ENCODE measurements around the gene POU4F3.

POU4F3 gene

DNA sequence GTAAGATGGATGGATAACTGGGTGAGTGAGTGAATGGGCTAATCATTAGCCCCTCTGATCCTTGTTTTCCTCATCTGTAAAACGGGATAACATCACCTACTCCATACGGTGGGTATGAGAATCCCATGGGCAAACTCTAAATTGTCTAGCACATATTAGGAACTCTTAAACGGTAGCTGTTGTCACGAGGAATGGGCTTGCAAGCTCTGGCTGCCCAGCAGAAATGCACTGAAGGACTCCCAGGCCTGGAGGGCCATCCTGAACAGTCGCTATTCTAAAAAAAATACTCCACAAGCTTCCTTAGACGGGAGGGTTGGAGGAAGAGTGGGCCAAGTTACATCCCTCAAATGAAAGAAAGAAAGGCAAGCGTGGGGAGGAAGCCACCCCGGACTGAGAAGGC is 711 bp upstream of the POU4F3 start:
- DNase-seq (ENCODE audit: low read depth, low spot score) = no peak
- H3K27ac ChIP-seq = no peak overlapping the region

DNA sequence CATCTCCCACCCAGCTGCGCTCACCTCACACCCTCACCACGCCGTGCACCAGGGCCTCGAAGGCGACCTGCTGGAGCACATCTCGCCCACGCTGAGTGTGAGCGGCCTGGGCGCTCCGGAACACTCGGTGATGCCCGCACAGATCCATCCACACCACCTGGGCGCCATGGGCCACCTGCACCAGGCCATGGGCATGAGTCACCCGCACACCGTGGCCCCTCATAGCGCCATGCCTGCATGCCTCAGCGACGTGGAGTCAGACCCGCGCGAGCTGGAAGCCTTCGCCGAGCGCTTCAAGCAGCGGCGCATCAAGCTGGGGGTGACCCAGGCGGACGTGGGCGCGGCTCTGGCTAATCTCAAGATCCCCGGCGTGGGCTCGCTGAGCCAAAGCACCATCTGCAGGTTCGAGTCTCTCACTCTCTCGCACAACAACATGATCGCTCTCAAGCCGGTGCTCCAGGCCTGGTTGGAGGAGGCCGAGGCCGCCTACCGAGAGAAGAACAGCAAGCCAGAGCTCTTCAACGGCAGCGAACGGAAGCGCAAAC is 1.1 kb downstream of the POU4F3 start:
- DNase-seq (ENCODE audit: low read depth, low spot score) = no peak

DNA sequence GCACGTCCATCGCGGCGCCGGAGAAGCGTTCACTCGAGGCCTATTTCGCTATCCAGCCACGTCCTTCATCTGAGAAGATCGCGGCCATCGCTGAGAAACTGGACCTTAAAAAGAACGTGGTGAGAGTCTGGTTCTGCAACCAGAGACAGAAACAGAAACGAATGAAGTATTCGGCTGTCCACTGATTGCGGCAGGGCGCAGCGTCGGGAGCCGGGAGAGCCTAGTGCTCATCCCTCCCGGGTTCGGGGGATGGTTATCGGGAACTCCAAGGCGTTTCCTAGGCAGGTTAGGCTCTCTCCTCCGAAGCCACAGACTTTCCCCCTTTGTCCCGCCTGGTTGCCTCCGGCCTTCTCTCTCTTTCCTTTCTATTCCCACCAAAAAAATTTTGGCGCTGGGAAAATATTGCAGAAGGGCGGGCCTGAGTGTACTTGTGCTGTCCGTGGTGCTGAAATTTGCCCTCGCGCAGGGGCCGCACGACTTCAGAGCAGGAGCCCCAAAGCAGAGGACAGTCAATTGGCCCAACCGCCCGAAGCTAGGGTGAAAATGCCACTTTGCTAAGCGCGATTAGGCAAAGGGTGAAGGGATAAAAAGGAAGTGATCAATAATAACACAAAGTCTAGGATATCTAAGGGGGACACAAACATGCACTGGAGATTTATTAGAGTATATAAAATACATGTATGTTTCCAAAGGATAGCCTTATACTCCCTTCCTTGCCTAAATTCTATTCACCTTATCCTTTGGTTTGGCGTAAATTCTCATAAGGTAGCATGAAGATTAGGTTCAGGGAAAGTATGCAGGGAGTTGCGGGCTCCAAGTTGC is 1.8 kb downstream of the POU4F3 start:
- H3K27ac ChIP-seq = no peak overlapping the region
- no peak for DNase-seq (ENCODE audit: low read depth, low spot score)

More for the DNA sequence above, 1.1 kb downstream of the POU4F3 start:
- no peak overlapping the region for H3K27ac ChIP-seq

- H3K27ac ChIP-seq = no peak overlapping the region
- no peak for DNase-seq (ENCODE audit: low read depth, low spot score)
Measured at GRCh38 chr5:146341854-146342253, 3.2 kb downstream of the POU4F3 start.

DNA sequence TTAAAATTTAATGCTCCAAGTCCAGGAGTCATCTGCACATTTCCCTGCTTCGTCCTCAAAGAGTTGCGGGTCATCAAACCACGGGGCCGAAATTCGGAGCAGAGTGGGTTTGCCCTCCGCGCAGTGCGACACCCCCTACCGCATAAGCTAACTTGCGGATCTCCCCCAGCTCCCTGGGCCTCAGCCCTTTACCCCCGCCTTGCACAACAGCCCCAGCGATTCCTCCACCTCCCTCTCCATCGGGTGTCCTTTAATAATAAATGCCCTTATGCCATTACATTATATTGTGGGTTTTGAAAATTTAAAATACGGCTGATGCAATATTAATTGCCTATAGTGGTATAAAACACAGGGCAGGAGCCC is 3.9 kb downstream of the POU4F3 start:
- H3K27ac ChIP-seq = no peak overlapping the region
- DNase-seq (ENCODE audit: low read depth, low spot score) = no peak

DNA sequence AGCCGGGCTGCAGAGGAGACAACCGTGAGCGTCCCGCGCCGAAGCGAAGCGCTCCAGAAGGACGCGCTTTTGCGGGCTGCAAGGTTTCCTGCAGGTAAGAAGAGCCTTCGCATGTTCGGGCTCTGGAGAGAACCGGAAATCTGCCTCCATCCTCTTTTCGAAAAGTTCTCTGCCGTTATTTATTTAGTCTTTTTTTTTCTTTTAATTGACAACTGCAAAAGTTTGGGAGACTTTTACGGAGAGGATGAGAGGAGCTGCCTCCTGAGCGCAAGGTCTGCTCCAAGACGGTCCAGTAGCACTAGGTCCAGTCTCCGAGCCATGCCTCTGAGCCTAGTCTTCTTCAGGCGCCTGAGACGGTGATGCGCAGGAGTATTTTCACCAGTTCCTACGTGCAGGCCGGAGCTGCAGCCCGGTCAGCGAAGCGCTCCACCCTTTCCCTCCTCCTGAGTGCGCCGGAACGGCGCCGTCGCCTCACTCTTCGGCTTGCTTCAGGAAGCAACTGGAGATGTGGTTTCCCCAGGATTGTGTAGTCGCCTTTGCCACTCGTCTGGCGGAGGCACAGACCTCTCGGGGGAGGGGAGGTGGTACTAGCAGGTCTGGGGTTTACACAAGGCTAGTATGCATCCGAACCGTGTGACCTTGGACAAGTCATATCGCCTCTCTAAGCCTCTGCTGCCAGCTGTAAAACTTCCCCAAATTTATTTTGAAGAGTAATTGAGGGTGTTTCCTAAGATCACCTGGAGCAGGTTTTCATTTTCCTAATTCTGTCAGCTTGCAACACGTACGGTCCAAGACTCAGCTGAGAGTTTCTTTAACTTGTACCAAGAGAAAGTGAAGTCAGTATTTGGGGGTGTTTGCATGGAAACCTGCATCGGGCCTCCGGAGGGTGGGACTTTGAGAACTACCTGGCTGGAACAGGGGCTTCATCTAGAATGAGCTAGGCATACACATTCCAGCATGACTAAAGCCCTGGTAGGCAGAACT is 4.5 kb downstream of the POU4F3 start:
- no peak overlapping the region for H3K27ac ChIP-seq
- no peak for DNase-seq (ENCODE audit: low read depth, low spot score)

DNA sequence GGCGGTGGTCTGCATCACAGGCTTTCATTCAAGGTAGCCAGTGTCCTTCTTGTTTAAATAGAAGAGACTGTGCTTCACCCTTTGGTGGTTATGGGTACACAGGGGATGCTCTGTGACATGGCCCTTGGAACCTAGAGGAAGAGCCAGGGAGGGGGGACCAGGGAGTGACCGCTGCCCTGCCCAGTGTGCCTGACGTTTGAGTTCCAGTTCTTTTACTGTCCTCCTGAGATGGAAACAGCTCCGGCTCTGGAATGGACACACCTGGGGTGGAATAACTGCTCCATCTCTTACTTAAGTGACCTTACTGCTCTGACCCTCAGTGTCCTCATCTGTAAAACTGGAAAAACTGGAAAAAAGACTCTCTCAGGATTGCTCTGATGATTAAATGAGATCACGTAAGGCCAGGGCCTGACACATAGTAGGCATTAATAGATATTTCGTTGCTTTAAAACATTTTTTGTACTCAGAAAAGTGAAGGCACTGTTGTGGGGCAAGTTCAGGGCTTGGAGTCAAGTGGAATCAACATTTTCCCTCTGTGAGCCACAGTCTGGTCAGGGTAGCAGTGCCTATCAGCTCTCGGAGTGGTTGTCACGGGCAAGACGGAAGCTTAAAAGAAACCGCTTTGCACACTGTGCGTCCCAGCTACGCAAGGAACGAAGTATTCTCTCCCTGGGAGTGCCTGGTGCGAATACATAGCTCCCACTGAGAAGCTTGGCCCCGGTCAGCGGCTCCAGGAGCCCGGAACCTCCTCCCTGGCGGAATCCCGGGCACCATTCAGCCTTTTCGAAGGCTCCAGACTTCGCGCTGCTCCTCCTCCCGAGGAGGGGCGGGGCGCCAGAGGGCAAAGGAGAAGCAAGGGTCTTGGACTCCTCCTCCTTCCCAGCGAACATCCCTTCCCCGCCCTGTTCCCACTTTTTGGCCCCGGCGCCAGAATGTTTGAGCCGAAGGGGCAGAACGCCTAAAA is 5.8 kb downstream of the POU4F3 start:
- DNase-seq (ENCODE audit: low read depth, low spot score) = no peak
- H3K27ac ChIP-seq = no peak overlapping the region

- DNase-seq (ENCODE audit: low read depth, low spot score) = no peak
- no peak overlapping the region for H3K27ac ChIP-seq
Measured at GRCh38 chr5:146345240-146345577, 6.6 kb downstream of the POU4F3 start.

DNA sequence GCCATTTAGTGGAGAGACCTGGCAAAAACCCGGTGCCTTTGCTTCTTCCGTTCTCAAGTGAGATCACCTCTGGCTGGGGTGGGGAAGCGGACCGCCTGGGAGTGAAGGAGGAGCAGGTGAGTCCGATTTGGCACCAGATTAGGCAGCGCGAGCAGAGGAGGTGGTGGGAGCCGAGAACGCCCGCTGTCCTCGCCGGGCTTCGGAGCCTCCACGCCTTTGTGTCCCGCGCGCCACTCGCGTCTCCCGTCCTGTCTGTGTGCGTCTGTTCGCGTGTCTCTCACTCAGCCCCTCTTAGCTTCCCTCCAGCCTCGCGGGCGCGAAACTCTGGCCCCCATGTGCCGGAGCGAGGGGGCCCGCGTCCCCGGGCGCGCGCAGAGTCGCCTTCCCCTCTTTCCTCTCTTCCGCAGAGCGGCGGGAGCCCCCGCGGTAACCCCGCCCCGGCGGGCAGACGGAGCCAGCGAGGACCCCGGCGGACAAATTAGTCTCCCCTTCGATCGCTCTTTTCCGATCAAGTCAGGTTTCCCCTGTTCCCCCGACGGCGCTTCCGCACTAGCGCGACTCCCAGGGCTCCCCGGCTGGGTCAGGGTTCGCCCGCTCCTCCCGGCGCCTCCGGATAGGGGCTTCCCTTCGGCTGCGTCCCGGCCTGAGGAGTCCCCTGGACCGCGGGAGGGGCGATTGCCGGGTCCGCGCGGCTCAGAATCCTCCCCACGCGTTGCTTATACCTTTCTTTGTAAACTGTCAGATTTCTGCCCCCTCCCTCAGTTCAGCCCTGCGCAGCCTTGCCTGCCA is 7.1 kb downstream of the POU4F3 start:
- H3K27ac ChIP-seq = no peak overlapping the region
- DNase-seq (ENCODE audit: low read depth, low spot score) = no peak

GRCh38 chr5:146357126-146357525 is 18.5 kb downstream of the POU4F3 start:
- DNase-seq (ENCODE audit: low read depth, low spot score) = no peak
- H3K27ac ChIP-seq = no peak overlapping the region

DNA sequence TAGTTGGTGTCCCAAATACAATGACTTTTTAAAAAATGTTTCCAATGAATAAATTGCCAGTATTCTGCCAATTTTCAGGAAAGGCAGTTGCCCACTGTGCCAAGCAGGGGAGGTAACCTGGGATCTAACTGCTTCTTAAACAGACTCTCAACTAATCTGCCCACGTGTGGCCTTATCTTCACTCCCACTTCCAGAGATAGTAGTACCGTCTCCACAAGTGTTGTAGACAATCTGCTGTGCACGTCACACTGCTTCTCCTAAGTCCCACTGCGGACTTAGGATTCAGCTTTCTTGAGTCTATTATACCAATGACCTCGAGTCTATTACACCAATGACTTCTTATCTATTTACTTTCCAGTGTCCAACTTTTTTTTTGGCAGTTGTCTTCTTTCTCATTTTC is 21.2 kb downstream of the POU4F3 start:
- H3K27ac ChIP-seq = no peak overlapping the region
- DNase-seq (ENCODE audit: low read depth, low spot score) = no peak

DNA sequence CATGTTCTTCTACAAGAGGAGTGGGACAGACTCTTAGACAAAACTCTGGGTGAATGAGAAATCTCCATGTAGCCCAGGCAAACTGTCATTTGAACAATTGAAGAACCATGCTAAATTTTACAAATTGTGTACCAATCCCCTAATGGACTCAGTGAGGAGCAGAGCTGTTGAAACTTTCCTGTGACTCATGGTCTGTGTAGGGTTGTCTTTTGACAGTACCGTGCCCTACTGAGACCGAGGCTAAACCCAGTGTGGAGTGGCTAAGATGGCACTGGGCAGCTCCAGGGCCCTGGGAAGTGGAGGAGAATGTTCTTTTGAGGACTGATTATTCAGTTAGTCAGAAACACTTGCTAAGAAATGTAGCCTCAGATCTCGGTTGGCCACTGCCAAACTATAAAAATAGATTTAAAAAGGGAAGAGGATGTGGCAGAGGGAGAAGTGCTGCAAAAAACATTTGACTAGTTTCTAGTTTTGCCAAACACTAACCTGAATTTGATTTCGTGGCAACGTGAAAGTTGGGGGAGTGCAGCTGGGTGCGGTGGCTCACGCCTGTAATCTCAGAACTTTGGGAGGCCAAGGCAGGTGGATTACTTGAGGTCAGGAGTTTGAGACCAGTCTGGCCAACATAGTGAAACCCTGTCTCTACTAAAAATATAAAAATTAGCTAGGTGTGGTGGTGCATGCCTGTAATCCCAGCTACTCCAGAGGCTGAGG is 24.7 kb downstream of the POU4F3 start:
- no peak overlapping the region for H3K27ac ChIP-seq
- no peak for DNase-seq (ENCODE audit: low read depth, low spot score)

- no peak overlapping the region for H3K27ac ChIP-seq
- no peak for DNase-seq (ENCODE audit: low read depth, low spot score)
Measured at GRCh38 chr5:146365618-146366017, 27.0 kb downstream of the POU4F3 start.

DNA sequence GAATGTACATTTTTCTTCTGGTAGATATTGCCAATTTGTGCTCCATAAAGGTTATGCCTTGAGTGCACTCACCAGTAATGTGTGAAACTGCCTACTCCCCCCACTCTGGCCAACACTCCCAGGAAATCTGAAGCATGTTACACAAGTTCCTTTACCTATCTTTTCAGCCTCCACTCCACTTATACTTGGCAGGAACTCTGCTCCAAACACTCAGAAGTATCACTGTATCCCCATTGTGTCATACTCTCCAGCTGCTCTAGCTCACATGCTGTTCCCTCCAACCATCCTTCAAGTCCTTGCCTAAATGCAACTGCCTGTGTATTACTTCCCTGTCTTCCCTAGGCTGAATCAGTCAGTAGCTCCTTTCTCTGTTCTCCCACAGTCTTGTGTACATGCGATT is 28.3 kb downstream of the POU4F3 start:
- no peak for DNase-seq (ENCODE audit: low read depth, low spot score)
- H3K27ac ChIP-seq = no peak overlapping the region

- no peak overlapping the region for H3K27ac ChIP-seq
- DNase-seq (ENCODE audit: low read depth, low spot score) = no peak
Measured at GRCh38 chr5:146368137-146368536, 29.5 kb downstream of the POU4F3 start.

DNA sequence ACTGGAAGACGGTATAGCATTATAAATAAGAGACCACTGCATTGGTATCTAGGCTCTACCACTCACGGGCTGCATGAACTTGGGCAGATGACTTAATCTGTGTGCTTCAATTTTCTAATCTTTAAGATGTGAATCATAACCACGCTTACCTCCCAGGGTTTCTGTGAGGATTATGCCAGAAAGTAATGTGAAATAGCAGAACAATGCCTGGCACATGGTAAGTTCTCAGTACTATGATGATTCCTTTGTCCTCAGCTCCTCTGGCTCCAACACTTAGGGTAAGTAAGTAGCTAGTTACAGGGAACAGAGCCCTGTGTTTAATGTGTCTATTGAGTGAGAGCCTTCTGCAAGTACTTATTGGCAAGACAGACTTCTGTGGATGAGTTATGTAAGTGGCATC is 31.1 kb downstream of the POU4F3 start:
- DNase-seq (ENCODE audit: low read depth, low spot score) = no peak
- no peak overlapping the region for H3K27ac ChIP-seq

- no peak for DNase-seq (ENCODE audit: low read depth, low spot score)
- H3K27ac ChIP-seq = no peak overlapping the region
Measured at GRCh38 chr5:146376821-146377220, 38.2 kb downstream of the POU4F3 start.

DNA sequence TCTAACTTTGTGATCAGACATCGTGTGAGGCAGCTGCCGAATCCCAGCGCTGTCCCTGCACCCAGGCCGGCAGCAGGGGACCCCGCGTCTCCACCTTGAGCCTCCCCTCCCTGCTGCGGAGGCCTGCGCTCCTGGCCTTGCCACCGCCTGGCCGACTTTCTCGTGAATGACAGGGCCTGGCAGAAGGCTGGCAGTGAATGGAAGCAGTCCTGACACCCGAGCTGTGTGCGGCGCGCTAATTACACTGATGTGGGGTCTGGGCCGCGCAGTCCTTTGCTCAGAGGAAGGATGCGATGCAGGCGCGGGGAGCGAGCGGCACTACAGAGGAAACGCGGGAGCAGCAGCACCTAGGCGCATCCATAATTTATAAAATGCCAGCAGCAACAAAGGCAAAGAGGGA is 40.3 kb downstream of the POU4F3 start:
- H3K27ac ChIP-seq = no peak overlapping the region
- no peak for DNase-seq (ENCODE audit: low read depth, low spot score)

GRCh38 chr5:146380714-146381113 is 42.1 kb downstream of the POU4F3 start:
- H3K27ac ChIP-seq = no peak overlapping the region
- no peak for DNase-seq (ENCODE audit: low read depth, low spot score)

Measured in epithelial cell of prostate (primary cell).